GM12878 (cell line): ENCODE results near the gene MAIP1. TPM values are rescaled to one million over a fixed set of nuclear protein-coding genes. Genes with fewer than 3 reads are reported as not detected.

Source experiments
- ATAC-seq: fragments of 200-7000 bp; cut with Tn5 transposase; 3 replicates; pipeline ENCODE4 v1.9.1; 2020; ENCODE audit warnings: mild to moderate bottlenecking, moderate library complexity
- BruUV-seq: library from RNA; stranded (reverse); fragments of 400-500 nt; replicated peaks from 2 replicates; lab custom pipeline; 2021; lab: Mats Ljungman, UMichigan
- CTCF ChIA-PET: fragments of 300-600 bp; sonication (Branson Sonifier 250); formaldehyde crosslinking; extraction: SDS; loops from one replicate; lab custom pipeline; 2021; ENCODE audit warnings: inconsistent platforms; lab: Yijun Ruan, JAX
- POLR2A ChIA-PET: fragments of 350-600 bp; formaldehyde crosslinking; extraction: SDS; loops from one replicate; lab custom pipeline; 2021; ENCODE audit warnings: inconsistent platforms; lab: Charles Lee
- RAD21 ChIA-PET: fragments of 300-600 bp; sonication (Branson Sonifier 250); formaldehyde crosslinking; loops from one replicate; lab custom pipeline; 2023; ENCODE audit warnings: antibody characterized with exemption; ENCODE audit not compliant: unreplicated experiment; lab: Charles Lee
- SMC1A ChIA-PET: fragments of 300-600 bp; sonication (Branson Sonifier 250); formaldehyde crosslinking; loops from one replicate; lab custom pipeline; 2023; ENCODE audit not compliant: unreplicated experiment, uncharacterized antibody; lab: Charles Lee
- DNase-seq: peaks from one replicate; pipeline ENCODE4 v3.0.0-alpha.2; 2011; ENCODE audit warnings: low read depth, low spot score
- FAIRE-seq: peaks from 3 replicates; lab custom pipeline; 2011; peaks lifted over from hg19 to GRCh38; lab: Jason Lieb, UNC
- H2AFZ ChIP-seq: 2 replicates; pipeline ENCODE4 v1.6.0; 2011; ENCODE audit warnings: low read depth, low read length, control low read depth; ENCODE audit not compliant: control insufficient read depth
- H3K27ac ChIP-seq: 2 replicates; pipeline ENCODE4 v1.5.1; 2011; ENCODE audit warnings: control low read depth; ENCODE audit not compliant: control insufficient read depth, insufficient read depth
- H3K27me3 ChIP-seq, 2 experiments: replicated peaks in 1 of 2; 2 replicates each; pipeline versions ENCODE4 v1.6.0 to v1.6.1; 2011; ENCODE audit warnings: low read length in 1 of 2; ENCODE audit not compliant: control insufficient read depth in 2 of 2, insufficient read depth in 2 of 2
- H3K36me3 ChIP-seq, 2 experiments: 2 replicates each; pipeline ENCODE4 v1.5.1; 2011; ENCODE audit warnings: low read length in 1 of 2; ENCODE audit not compliant: control insufficient read depth in 2 of 2, insufficient read depth in 2 of 2
- H3K4me1 ChIP-seq: 2 replicates; pipeline ENCODE4 v1.6.1; 2011; ENCODE audit warnings: mild to moderate bottlenecking, low read length, moderate library complexity, mixed read lengths; ENCODE audit not compliant: control insufficient read depth, insufficient read depth
- H3K4me2 ChIP-seq: 2 replicates; pipeline ENCODE4 v1.6.0; 2011; ENCODE audit warnings: control low read depth; ENCODE audit not compliant: control insufficient read depth, insufficient read depth
- H3K4me3 ChIP-seq: fragments of 200-600 bp; sonication (generic); 2 replicates; pipeline ENCODE4 v1.5.1; 2016
- H3K79me2 ChIP-seq: 2 replicates; pipeline ENCODE4 v1.6.0; 2011; ENCODE audit warnings: low read length; ENCODE audit not compliant: control insufficient read depth, insufficient read depth
- H3K9ac ChIP-seq: 2 replicates; pipeline ENCODE4 v1.8.0; 2011; ENCODE audit warnings: low read length, control low read depth, mixed read lengths; ENCODE audit not compliant: control insufficient read depth, insufficient read depth
- H3K9me3 ChIP-seq: replicated peaks from 3 replicates; pipeline ENCODE4 v1.5.1; 2011; ENCODE audit warnings: mild to moderate bottlenecking, low read length; ENCODE audit not compliant: control insufficient read depth, insufficient read depth
- H4K20me1 ChIP-seq: 2 replicates; pipeline ENCODE4 v1.6.0; 2011; ENCODE audit not compliant: control insufficient read depth, insufficient read depth
- MYC ChIP-seq: IDR thresholded peaks from 2 replicates; pipeline ENCODE4 v1.6.1; 2011; ENCODE audit warnings: mild to moderate bottlenecking, low read length, moderate library complexity, inconsistent platforms; ENCODE audit not compliant: insufficient read depth, insufficient replicate concordance, insufficient read length, severe bottlenecking
- PAX5 ChIP-seq: IDR thresholded peaks from 2 replicates; pipeline ENCODE4 v1.6.1; 2011; ENCODE audit warnings: low read depth, low read length, borderline replicate concordance
- SMAD1 ChIP-seq: fragments of 450-650 bp; IDR thresholded peaks from 2 replicates; pipeline ENCODE4 v1.6.1; 2018; ENCODE audit warnings: mild to moderate bottlenecking, low read depth; ENCODE audit not compliant: partially characterized antibody
- SMARCA5 ChIP-seq: fragments of 450-650 bp; IDR thresholded peaks from 2 replicates; pipeline ENCODE4 v1.6.1; 2017; ENCODE audit warnings: mild to moderate bottlenecking
- WGBS: methylation state at CpG from one replicate; pipeline ENCODE4 v1.1.6; 2016; ENCODE audit warnings: low lambda C conversion rate; ENCODE audit not compliant: insufficient replicate concordance, insufficient coverage; ENCODE audit errors: missing lambda C conversion rate; 5-methylcytosine and 5-hydroxymethylcytosine counted together
- in situ Hi-C: fragments of 300-500 bp; cut with MboI; formaldehyde crosslinking; loops from 9 replicates; pipeline ENCODE4 v1.14.3; 2018; ENCODE audit warnings: mixed read lengths
- intact Hi-C: fragments of 100-400 bp; cut with micrococcal nuclease; formaldehyde crosslinking; loops from one replicate; pipeline ENCODE4 v1.14.2; 2022; ENCODE audit not compliant: unreplicated experiment
- polyA plus RNA-seq, 11 experiments: library from polyadenylated mRNA; depleted of rRNA in 4 of 11; unstranded in 6 of 11; stranded (reverse) in 5 of 11; fragments of >200 nt; fragmentation: Nextera tagmentation in 4 of 11; fragmentation: Illumina TruSeq in 1 of 11; extraction: Ambion mirVana in 4 of 11; extraction: Trizol in 1 of 11; gene quantifications; 1 replicate in 1 of 11; 2 replicates in 10 of 11; pipeline versions ENCODE4 v1.2.1 to v1.2.3, GENCODE V29; 2011 to 2016; ENCODE audit warnings: inconsistent platforms in 2 of 11, missing spikeins in 2 of 11, low read depth in 1 of 11
- total RNA-seq, 4 experiments: library from RNA; depleted of rRNA in 3 of 4; stranded (reverse); fragments of >200 nt in 3 of 4; fragmentation: Illumina TruSeq in 1 of 4; extraction: Trizol in 1 of 4; gene quantifications; 2 replicates each; pipeline versions ENCODE4 v1.2.1 to v1.2.3, GENCODE V29; 2013 to 2021
- TF ChIP-seq, protein P1 (sequence below): IDR thresholded peaks from 2 replicates; pipeline ENCODE4 v1.6.1; 2012; ENCODE audit warnings: low read depth, low read length, improper control_type of control experiment
- TF ChIP-seq, protein P2 (sequence below): fragments of 450-650 bp; formaldehyde crosslinking; IDR thresholded peaks from 2 replicates; pipeline ENCODE4 v1.4.0; 2020; ENCODE audit warnings: mild to moderate bottlenecking, moderate library complexity

Gene MAIP1
- total and polyA plus RNA-seq, 10 of the 15 experiments (the other 5 are each of a cell fraction or from before 2014, with no cell fraction given), result 5.4 to 41.4 (median 25.4) TPM

DNA sequence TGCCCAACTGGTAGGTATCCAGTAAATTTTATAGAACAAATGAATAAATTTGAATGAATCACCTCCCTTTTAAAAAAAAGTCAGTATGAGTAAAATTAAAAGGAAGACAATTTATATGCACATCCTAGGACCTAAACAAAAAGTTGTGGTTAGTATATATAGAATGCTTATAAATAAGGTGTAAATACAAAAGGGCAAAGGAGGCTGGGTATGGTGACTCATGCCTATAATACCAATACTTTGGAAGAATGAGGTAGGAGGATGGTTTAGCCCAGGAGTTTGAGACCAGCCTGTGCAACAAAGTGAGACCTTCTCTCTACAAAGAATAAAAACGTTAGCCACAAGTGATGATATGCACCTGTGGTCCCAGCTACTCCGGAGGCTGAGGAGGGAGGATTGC is 31.5 kb upstream of the MAIP1 start:
- CTCF ChIA-PET, result interaction anchor here (1.1 kb wide), 1 partner anchor 10 kb away, joined by 6 read pairs; no protein-coding TSS in a partner anchor
- BruUV-seq, result no TSS peak

DNA sequence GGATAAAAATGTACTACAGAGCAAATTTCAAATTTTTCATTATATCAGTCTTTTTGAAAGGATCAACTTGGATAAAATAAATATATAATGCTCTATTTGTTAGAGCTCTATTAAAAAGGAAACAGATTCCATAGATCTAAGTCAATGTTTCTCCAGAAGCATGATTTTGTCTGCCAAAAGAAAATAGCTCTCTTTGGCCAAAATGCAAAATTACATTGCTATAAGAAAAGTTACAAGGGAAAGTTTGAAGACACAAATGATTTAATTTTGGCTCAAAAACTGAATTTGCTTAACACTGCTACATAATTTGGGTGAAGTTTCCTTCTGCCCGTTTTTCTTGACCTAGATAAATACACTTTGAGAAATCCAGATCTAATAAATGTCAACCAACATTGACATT is 28.6 kb upstream of the MAIP1 start:
- CTCF ChIA-PET, result interaction anchor here (0.6 to 1.5 kb wide), 4 partner anchors 14 to 559 kb away, joined by 3 to 6 read pairs (median 4); no protein-coding TSS in a partner anchor
- no peaks in the 10 kb centered on the region for H3K9me3 ChIP-seq

More for the DNA sequence above, 31.5 kb upstream of the MAIP1 start:
- ChIA-PET POLR2A (no interaction called here), SMC1A (interaction anchor here (0.8 to 1.2 kb wide), 2 partner anchors 17 to 32 kb away, joined by 3 read pairs; no protein-coding TSS in a partner anchor), RAD21 (no interaction called here)
- TF ChIP-seq SMAD1 (no peak), MYC (no peak), PAX5 (no peak)
- ATAC-seq (no peak; the same call in 2 of the 3 replicates), FAIRE-seq (no peak), DNase-seq (no peak)
- 70% methylated on average over 2 of the region's 2 CpGs for WGBS
- Histone ChIP-seq H3K9me3 (peaks cover 2% of the 10 kb centered on the region; the same call in 2 of the 3 replicates), H3K27me3 (no peaks in the 10 kb centered on the region), H3K4me2 (no peak overlapping the region), H4K20me1 (no peaks in the 10 kb centered on the region), H3K27ac (no peak overlapping the region), H3K9ac (no peak overlapping the region), H3K4me1 (no peaks in the 10 kb centered on the region), H2AFZ (no peak overlapping the region), H3K4me3 (no peak overlapping the region), H3K36me3 (peaks cover 2 to 13% of the 10 kb centered on the region in 2 experiments; a peak in 3 of 4 replicates), H3K79me2 (peaks cover 27% of the 10 kb centered on the region)
- in situ Hi-C loops (no loop called here), intact Hi-C loops (no loop called here)

More for the DNA sequence above, 28.6 kb upstream of the MAIP1 start:
- RAD21 ChIA-PET, result interaction anchor here (1.1 kb wide), 1 partner anchor 13 kb away, joined by 3 read pairs; no protein-coding TSS in a partner anchor
- H3K4me3 ChIP-seq, result no peak overlapping the region
- no peaks in the 10 kb centered on the region for H4K20me1 ChIP-seq
- ATAC-seq (no peak), DNase-seq (no peak), FAIRE-seq (peak; percentile 81)
- 0% methylated on average over 1 of the region's 1 CpG for WGBS
- no peak overlapping the region for H2AFZ ChIP-seq
- SMC1A ChIA-PET, result interaction anchor here (1.1 to 1.6 kb wide), 3 partner anchors 14 to 21 kb away, joined by 4 to 6 read pairs (median 5); no protein-coding TSS in a partner anchor
- BruUV-seq, result no TSS peak
- no peak overlapping the region for H3K27ac ChIP-seq
- H3K79me2 ChIP-seq, result peaks cover 14% of the 10 kb centered on the region
- intact Hi-C loops, result no loop called here
- H3K4me1 ChIP-seq, result no peaks in the 10 kb centered on the region
- H3K36me3 ChIP-seq, result peaks cover 0 to 4% of the 10 kb centered on the region in 2 experiments; a peak in 3 of 4 replicates
- TF ChIP-seq SMARCA5, result no peak
- TF ChIP-seq, protein P1, sequence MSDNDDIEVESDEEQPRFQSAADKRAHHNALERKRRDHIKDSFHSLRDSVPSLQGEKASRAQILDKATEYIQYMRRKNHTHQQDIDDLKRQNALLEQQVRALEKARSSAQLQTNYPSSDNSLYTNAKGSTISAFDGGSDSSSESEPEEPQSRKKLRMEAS, result no peak
- TF ChIP-seq, protein P2, sequence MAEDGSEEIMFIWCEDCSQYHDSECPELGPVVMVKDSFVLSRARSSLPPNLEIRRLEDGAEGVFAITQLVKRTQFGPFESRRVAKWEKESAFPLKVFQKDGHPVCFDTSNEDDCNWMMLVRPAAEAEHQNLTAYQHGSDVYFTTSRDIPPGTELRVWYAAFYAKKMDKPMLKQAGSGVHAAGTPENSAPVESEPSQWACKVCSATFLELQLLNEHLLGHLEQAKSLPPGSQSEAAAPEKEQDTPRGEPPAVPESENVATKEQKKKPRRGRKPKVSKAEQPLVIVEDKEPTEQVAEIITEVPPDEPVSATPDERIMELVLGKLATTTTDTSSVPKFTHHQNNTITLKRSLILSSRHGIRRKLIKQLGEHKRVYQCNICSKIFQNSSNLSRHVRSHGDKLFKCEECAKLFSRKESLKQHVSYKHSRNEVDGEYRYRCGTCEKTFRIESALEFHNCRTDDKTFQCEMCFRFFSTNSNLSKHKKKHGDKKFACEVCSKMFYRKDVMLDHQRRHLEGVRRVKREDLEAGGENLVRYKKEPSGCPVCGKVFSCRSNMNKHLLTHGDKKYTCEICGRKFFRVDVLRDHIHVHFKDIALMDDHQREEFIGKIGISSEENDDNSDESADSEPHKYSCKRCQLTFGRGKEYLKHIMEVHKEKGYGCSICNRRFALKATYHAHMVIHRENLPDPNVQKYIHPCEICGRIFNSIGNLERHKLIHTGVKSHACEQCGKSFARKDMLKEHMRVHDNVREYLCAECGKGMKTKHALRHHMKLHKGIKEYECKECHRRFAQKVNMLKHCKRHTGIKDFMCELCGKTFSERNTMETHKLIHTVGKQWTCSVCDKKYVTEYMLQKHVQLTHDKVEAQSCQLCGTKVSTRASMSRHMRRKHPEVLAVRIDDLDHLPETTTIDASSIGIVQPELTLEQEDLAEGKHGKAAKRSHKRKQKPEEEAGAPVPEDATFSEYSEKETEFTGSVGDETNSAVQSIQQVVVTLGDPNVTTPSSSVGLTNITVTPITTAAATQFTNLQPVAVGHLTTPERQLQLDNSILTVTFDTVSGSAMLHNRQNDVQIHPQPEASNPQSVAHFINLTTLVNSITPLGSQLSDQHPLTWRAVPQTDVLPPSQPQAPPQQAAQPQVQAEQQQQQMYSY (CRISPR knock-in tag), result no peak
- H3K27me3 ChIP-seq, result no peaks in the 10 kb centered on the region
- POLR2A ChIA-PET, result interaction anchor here (0.8 to 1.8 kb wide), 2 partner anchors 13 to 14 kb away, joined by 3 to 8 read pairs; no protein-coding TSS in a partner anchor
- H3K9ac ChIP-seq, result no peak overlapping the region
- in situ Hi-C loops, result no loop called here
- no peak overlapping the region for H3K4me2 ChIP-seq
